Endothelial cell of umbilical vein (primary cell): ENCODE measurements around the gene UST. TPM values are rescaled to one million over a fixed set of nuclear protein-coding genes. Genes with fewer than 3 reads are reported as not detected.

ENCODE experiments used
- BruUV-seq: library from RNA; stranded (reverse); fragments of 400-500 nt; replicated peaks from 2 replicates; lab custom pipeline; 2021; lab: Mats Ljungman, UMichigan
- CTCF ChIA-PET: fragments of 300-600, 350-600 bp; sonication (Branson Sonifier 250); formaldehyde crosslinking; loops from one replicate; lab custom pipeline; 2021; ENCODE audit warnings: antibody characterized with exemption, inconsistent platforms; lab: Charles Lee
- POLR2A ChIA-PET: fragments of 300-600, 350-600 bp; sonication (Branson Sonifier 250); formaldehyde crosslinking; loops from one replicate; lab custom pipeline; 2021; ENCODE audit warnings: antibody characterized with exemption, inconsistent platforms; lab: Charles Lee
- DNase-seq: peaks from one replicate; pipeline ENCODE4 v3.0.0-alpha.2; 2011; ENCODE audit warnings: low read depth, low spot score
- FAIRE-seq: peaks from 2 replicates; lab custom pipeline; 2011; peaks lifted over from hg19 to GRCh38; lab: Jason Lieb, UNC
- H2AFZ ChIP-seq: 2 replicates; pipeline ENCODE4 v1.6.0; 2012; ENCODE audit warnings: low read depth, low read length, control low read depth, inconsistent platforms
- H3K27ac ChIP-seq: 2 replicates; pipeline ENCODE4 v1.5.1; 2011; ENCODE audit warnings: low read depth, mild to moderate bottlenecking, control low read depth, low read length, moderate library complexity; ENCODE audit not compliant: insufficient read depth
- H3K27me3 ChIP-seq, 2 experiments: 2 replicates each; pipeline versions ENCODE4 v1.6.0 to v1.6.1; 2011; ENCODE audit warnings: low read length in 2 of 2, mixed read lengths in 1 of 2; ENCODE audit not compliant: control insufficient read depth in 2 of 2, insufficient read depth in 2 of 2
- H3K36me3 ChIP-seq, 2 experiments: 2 replicates in 1 of 2; 3 replicates in 1 of 2; pipeline ENCODE4 v1.5.1; 2011; ENCODE audit warnings: low read length in 2 of 2, mild to moderate bottlenecking in 1 of 2, moderate library complexity in 1 of 2; ENCODE audit not compliant: control insufficient read depth in 2 of 2, insufficient read depth in 2 of 2; ENCODE audit errors: extremely low read depth in 1 of 2
- H3K4me1 ChIP-seq: 3 replicates; pipeline ENCODE4 v1.5.1; 2011; ENCODE audit warnings: mild to moderate bottlenecking, low read length; ENCODE audit not compliant: control insufficient read depth, insufficient read depth; ENCODE audit errors: extremely low read depth
- H3K4me2 ChIP-seq: 2 replicates; pipeline ENCODE4 v1.6.1; 2011; ENCODE audit warnings: low read length, control low read depth, mixed read lengths; ENCODE audit not compliant: insufficient read depth
- H3K4me3 ChIP-seq, 3 experiments: fragments of 200-600 bp in 1 of 3; sonication (generic), shearing (Covaris generic) in 1 of 3; replicated peaks in 1 of 3; 2 replicates each; pipeline ENCODE4 v1.5.1; 2011 to 2016; ENCODE audit warnings: control low read depth in 3 of 3, low read length in 3 of 3, mild to moderate bottlenecking in 2 of 3, inconsistent platforms in 1 of 3, low read depth in 1 of 3, moderate library complexity in 1 of 3; ENCODE audit not compliant: insufficient read depth in 1 of 3
- H3K79me2 ChIP-seq: 2 replicates; pipeline ENCODE4 v1.6.0; 2012; ENCODE audit warnings: low read length, inconsistent platforms; ENCODE audit not compliant: control insufficient read depth, insufficient read depth
- H3K9ac ChIP-seq: replicated peaks from 2 replicates; pipeline ENCODE3; 2011; ENCODE audit warnings: low read length, control low read depth; ENCODE audit not compliant: insufficient read depth; ENCODE audit errors: extremely low read depth
- H3K9me1 ChIP-seq: replicated peaks from 3 replicates; pipeline ENCODE4 v1.6.0; 2011; ENCODE audit warnings: mild to moderate bottlenecking, low read length; ENCODE audit not compliant: control insufficient read depth, insufficient read depth; ENCODE audit errors: extremely low read depth
- H3K9me3 ChIP-seq: replicated peaks from 2 replicates; pipeline ENCODE4 v1.5.1; 2012; ENCODE audit warnings: low read length, inconsistent platforms; ENCODE audit not compliant: control insufficient read depth, insufficient read depth
- H4K20me1 ChIP-seq: replicated peaks from 2 replicates; pipeline ENCODE3; 2011; ENCODE audit warnings: mild to moderate bottlenecking, low read length; ENCODE audit not compliant: control insufficient read depth, insufficient read depth; ENCODE audit errors: extremely low read depth
- CTCF ChIP-seq, 2 donors: IDR thresholded peaks; 1 replicate in 1 of 2; 2 replicates in 1 of 2; pipeline ENCODE4 v1.5.1; 2011; ENCODE audit warnings: low read length in 2 of 2, mild to moderate bottlenecking in 2 of 2, moderate library complexity in 2 of 2, control low read depth in 1 of 2, inconsistent platforms in 1 of 2, low read depth in 1 of 2; ENCODE audit not compliant: insufficient read depth in 1 of 2; ENCODE audit errors: extremely low read depth in 1 of 2
- EZH2 ChIP-seq: IDR thresholded peaks from 2 replicates; pipeline ENCODE4 v1.6.1; 2012; ENCODE audit warnings: borderline replicate concordance, low read depth, mild to moderate bottlenecking, moderate library complexity, low read length, inconsistent platforms; ENCODE audit not compliant: severe bottlenecking
- FOS ChIP-seq: IDR thresholded peaks from 2 replicates; pipeline ENCODE4 v1.6.1; 2011; ENCODE audit warnings: mild to moderate bottlenecking, low read length, moderate library complexity, borderline replicate concordance; ENCODE audit not compliant: insufficient read depth
- GATA2 ChIP-seq: IDR thresholded peaks from 2 replicates; pipeline ENCODE4 v1.7.0; 2011; ENCODE audit warnings: low read depth, mild to moderate bottlenecking, moderate library complexity, mixed read lengths, low read length; ENCODE audit not compliant: insufficient read length, insufficient read depth
- JUN ChIP-seq: IDR thresholded peaks from 2 replicates; pipeline ENCODE4 v1.6.1; 2011; ENCODE audit warnings: borderline replicate concordance, low read depth; ENCODE audit not compliant: insufficient read length, insufficient read depth
- MAX ChIP-seq: IDR thresholded peaks from 2 replicates; pipeline ENCODE4 v1.6.1; 2011; ENCODE audit not compliant: insufficient read depth, insufficient read length
- MYC ChIP-seq: IDR thresholded peaks from one replicate; pipeline ENCODE4 v1.6.1; 2011; ENCODE audit warnings: mild to moderate bottlenecking, low read depth, low read length
- POLR2A ChIP-seq: IDR thresholded peaks from 2 replicates; pipeline ENCODE4 v1.6.1; 2012; ENCODE audit warnings: low read depth, mild to moderate bottlenecking, control low read depth, low read length
- POLR2AphosphoS5 ChIP-seq: IDR thresholded peaks from 2 replicates; pipeline ENCODE4 v1.6.1; 2012; ENCODE audit warnings: low read depth, mild to moderate bottlenecking, control low read depth, low read length, moderate library complexity; ENCODE audit not compliant: insufficient read depth
- dilution Hi-C: fragments of 300-500 bp; cut with MboI; formaldehyde crosslinking; loops from one replicate; pipeline ENCODE4 v1.15.0; 2019; ENCODE audit warnings: low sequenced_read_pairs; ENCODE audit not compliant: extremely low pct_ligation_motif_present
- intact Hi-C: fragments of 100-400 bp; cut with micrococcal nuclease; formaldehyde crosslinking; loops from one replicate; pipeline ENCODE4 v1.10.0; 2022
- polyA plus RNA-seq, 4 experiments: library from polyadenylated mRNA; depleted of rRNA in 3 of 4; stranded (reverse) in 3 of 4; unstranded in 1 of 4; fragments of >200 nt; gene quantifications; 2 replicates each; pipeline versions ENCODE4 v1.2.1 to v1.2.3, GENCODE V29; 2011 to 2012; ENCODE audit warnings: missing spikeins in 1 of 4
- total RNA-seq: library from RNA; stranded (reverse); gene quantifications from 2 replicates; pipeline ENCODE4 v1.2.3, GENCODE V29; 2021

UST gene
- total and polyA plus RNA-seq, 2 donors (not counting 3 experiments of a cell fraction or from before 2014, with no cell fraction given), result 0.26 to 0.84 TPM

- CTCF ChIA-PET, result no interaction called here
- H3K9me3 ChIP-seq, result no peaks in the 10 kb centered on the region
- no peaks in the 10 kb centered on the region for H3K36me3 ChIP-seq
- H3K4me1 ChIP-seq, result no peaks in the 10 kb centered on the region
- no peaks in the 10 kb centered on the region for H3K9me1 ChIP-seq
- no peak for FAIRE-seq
- intact Hi-C loops (no loop called here), dilution Hi-C loops (no loop called here)
- no TSS peak for BruUV-seq
- no peaks in the 10 kb centered on the region for H4K20me1 ChIP-seq
- no peak overlapping the region for H3K4me2 ChIP-seq
- no peak overlapping the region for H3K4me3 ChIP-seq
- H3K27ac ChIP-seq, result no peak overlapping the region
- TF ChIP-seq CTCF (IDR thresholded peaks at IDR 0.05; ENCODE audit: extremely low read depth in 1 of 2, insufficient read depth in 1 of 2, low read depth in 1 of 2, low read length in 2 of 2), result no peak
- no peak for TF ChIP-seq MAX
- no peaks in the 10 kb centered on the region for H3K27me3 ChIP-seq
- DNase-seq, result no peak
- POLR2A ChIA-PET, result no interaction called here
- no peak overlapping the region for H2AFZ ChIP-seq
- no peaks in the 10 kb centered on the region for H3K79me2 ChIP-seq
- H3K9ac ChIP-seq, result no peak overlapping the region
These were observed 146.2 kb downstream of the UST start for GRCh38 chr6:148893073-148893472.

GRCh38 chr6:148893481-148893880 is 146.7 kb downstream of the UST start:
- no peaks in the 10 kb centered on the region for H3K9me3 ChIP-seq
- H3K4me1 ChIP-seq, result no peaks in the 10 kb centered on the region
- H4K20me1 ChIP-seq, result no peaks in the 10 kb centered on the region
- no TSS peak for BruUV-seq
- dilution Hi-C loops, result no loop called here
- FAIRE-seq (no peak), DNase-seq (no peak)
- no peak overlapping the region for H2AFZ ChIP-seq
- ChIA-PET POLR2A (no interaction called here), CTCF (no interaction called here)
- no peak overlapping the region for H3K27ac ChIP-seq
- H3K9ac ChIP-seq, result no peak overlapping the region
- no peaks in the 10 kb centered on the region for H3K27me3 ChIP-seq
- H3K36me3 ChIP-seq, result no peaks in the 10 kb centered on the region
- H3K4me2 ChIP-seq, result no peak overlapping the region
- H3K9me1 ChIP-seq, result no peaks in the 10 kb centered on the region
- H3K4me3 ChIP-seq, result no peak overlapping the region
- intact Hi-C loops, result no loop called here
- no peaks in the 10 kb centered on the region for H3K79me2 ChIP-seq
- TF ChIP-seq EZH2 (no peak), GATA2 (no peak), CTCF (IDR thresholded peaks at IDR 0.05; ENCODE audit: extremely low read depth in 1 of 2, insufficient read depth in 1 of 2, low read depth in 1 of 2, low read length in 2 of 2) (no peak), JUN (no peak), FOS (no peak), MAX (no peak), POLR2AphosphoS5 (no peak), MYC (no peak), POLR2A (no peak)
